Endothelial cell of umbilical vein (primary cell): Measurements from ENCODE around the gene OSBPL10. TPM values are rescaled to one million over a fixed set of nuclear protein-coding genes. Genes with fewer than 3 reads are reported as not detected.

Source experiments
- BruUV-seq: library from RNA; stranded (reverse); fragments of 400-500 nt; replicated peaks from 2 replicates; lab custom pipeline; 2021; lab: Mats Ljungman, UMichigan
- CTCF ChIA-PET: fragments of 300-600, 350-600 bp; sonication (Branson Sonifier 250); formaldehyde crosslinking; loops from one replicate; lab custom pipeline; 2021; ENCODE audit warnings: antibody characterized with exemption, inconsistent platforms; lab: Charles Lee
- POLR2A ChIA-PET: fragments of 300-600, 350-600 bp; sonication (Branson Sonifier 250); formaldehyde crosslinking; loops from one replicate; lab custom pipeline; 2021; ENCODE audit warnings: antibody characterized with exemption, inconsistent platforms; lab: Charles Lee
- DNase-seq: peaks from one replicate; pipeline ENCODE4 v3.0.0-alpha.2; 2011; ENCODE audit warnings: low read depth, low spot score
- FAIRE-seq: peaks from 2 replicates; lab custom pipeline; 2011; peaks lifted over from hg19 to GRCh38; lab: Jason Lieb, UNC
- H2AFZ ChIP-seq: 2 replicates; pipeline ENCODE4 v1.6.0; 2012; ENCODE audit warnings: low read depth, low read length, control low read depth, inconsistent platforms
- H3K27ac ChIP-seq: 2 replicates; pipeline ENCODE4 v1.5.1; 2011; ENCODE audit warnings: low read depth, mild to moderate bottlenecking, control low read depth, low read length, moderate library complexity; ENCODE audit not compliant: insufficient read depth
- H3K27me3 ChIP-seq, 2 experiments: 2 replicates each; pipeline versions ENCODE4 v1.6.0 to v1.6.1; 2011; ENCODE audit warnings: low read length in 2 of 2, mixed read lengths in 1 of 2; ENCODE audit not compliant: control insufficient read depth in 2 of 2, insufficient read depth in 2 of 2
- H3K36me3 ChIP-seq, 2 experiments: 2 replicates in 1 of 2; 3 replicates in 1 of 2; pipeline ENCODE4 v1.5.1; 2011; ENCODE audit warnings: low read length in 2 of 2, mild to moderate bottlenecking in 1 of 2, moderate library complexity in 1 of 2; ENCODE audit not compliant: control insufficient read depth in 2 of 2, insufficient read depth in 2 of 2; ENCODE audit errors: extremely low read depth in 1 of 2
- H3K4me1 ChIP-seq: 3 replicates; pipeline ENCODE4 v1.5.1; 2011; ENCODE audit warnings: mild to moderate bottlenecking, low read length; ENCODE audit not compliant: control insufficient read depth, insufficient read depth; ENCODE audit errors: extremely low read depth
- H3K4me2 ChIP-seq: 2 replicates; pipeline ENCODE4 v1.6.1; 2011; ENCODE audit warnings: low read length, control low read depth, mixed read lengths; ENCODE audit not compliant: insufficient read depth
- H3K4me3 ChIP-seq, 3 experiments: fragments of 200-600 bp in 1 of 3; sonication (generic), shearing (Covaris generic) in 1 of 3; replicated peaks in 1 of 3; 2 replicates each; pipeline ENCODE4 v1.5.1; 2011 to 2016; ENCODE audit warnings: control low read depth in 3 of 3, low read length in 3 of 3, mild to moderate bottlenecking in 2 of 3, inconsistent platforms in 1 of 3, low read depth in 1 of 3, moderate library complexity in 1 of 3; ENCODE audit not compliant: insufficient read depth in 1 of 3
- H3K79me2 ChIP-seq: 2 replicates; pipeline ENCODE4 v1.6.0; 2012; ENCODE audit warnings: low read length, inconsistent platforms; ENCODE audit not compliant: control insufficient read depth, insufficient read depth
- H3K9ac ChIP-seq: replicated peaks from 2 replicates; pipeline ENCODE3; 2011; ENCODE audit warnings: low read length, control low read depth; ENCODE audit not compliant: insufficient read depth; ENCODE audit errors: extremely low read depth
- H3K9me1 ChIP-seq: replicated peaks from 3 replicates; pipeline ENCODE4 v1.6.0; 2011; ENCODE audit warnings: mild to moderate bottlenecking, low read length; ENCODE audit not compliant: control insufficient read depth, insufficient read depth; ENCODE audit errors: extremely low read depth
- H3K9me3 ChIP-seq: replicated peaks from 2 replicates; pipeline ENCODE4 v1.5.1; 2012; ENCODE audit warnings: low read length, inconsistent platforms; ENCODE audit not compliant: control insufficient read depth, insufficient read depth
- H4K20me1 ChIP-seq: replicated peaks from 2 replicates; pipeline ENCODE3; 2011; ENCODE audit warnings: mild to moderate bottlenecking, low read length; ENCODE audit not compliant: control insufficient read depth, insufficient read depth; ENCODE audit errors: extremely low read depth
- EZH2 ChIP-seq: IDR thresholded peaks from 2 replicates; pipeline ENCODE4 v1.6.1; 2012; ENCODE audit warnings: borderline replicate concordance, low read depth, mild to moderate bottlenecking, moderate library complexity, low read length, inconsistent platforms; ENCODE audit not compliant: severe bottlenecking
- FOS ChIP-seq: IDR thresholded peaks from 2 replicates; pipeline ENCODE4 v1.6.1; 2011; ENCODE audit warnings: mild to moderate bottlenecking, low read length, moderate library complexity, borderline replicate concordance; ENCODE audit not compliant: insufficient read depth
- GATA2 ChIP-seq: IDR thresholded peaks from 2 replicates; pipeline ENCODE4 v1.7.0; 2011; ENCODE audit warnings: low read depth, mild to moderate bottlenecking, moderate library complexity, mixed read lengths, low read length; ENCODE audit not compliant: insufficient read length, insufficient read depth
- JUN ChIP-seq: IDR thresholded peaks from 2 replicates; pipeline ENCODE4 v1.6.1; 2011; ENCODE audit warnings: borderline replicate concordance, low read depth; ENCODE audit not compliant: insufficient read length, insufficient read depth
- MYC ChIP-seq: IDR thresholded peaks from one replicate; pipeline ENCODE4 v1.6.1; 2011; ENCODE audit warnings: mild to moderate bottlenecking, low read depth, low read length
- POLR2A ChIP-seq: IDR thresholded peaks from 2 replicates; pipeline ENCODE4 v1.6.1; 2012; ENCODE audit warnings: low read depth, mild to moderate bottlenecking, control low read depth, low read length
- POLR2AphosphoS5 ChIP-seq: IDR thresholded peaks from 2 replicates; pipeline ENCODE4 v1.6.1; 2012; ENCODE audit warnings: low read depth, mild to moderate bottlenecking, control low read depth, low read length, moderate library complexity; ENCODE audit not compliant: insufficient read depth
- dilution Hi-C: fragments of 300-500 bp; cut with MboI; formaldehyde crosslinking; loops from one replicate; pipeline ENCODE4 v1.15.0; 2019; ENCODE audit warnings: low sequenced_read_pairs; ENCODE audit not compliant: extremely low pct_ligation_motif_present
- intact Hi-C: fragments of 100-400 bp; cut with micrococcal nuclease; formaldehyde crosslinking; loops from one replicate; pipeline ENCODE4 v1.10.0; 2022
- polyA plus RNA-seq, 4 experiments: library from polyadenylated mRNA; depleted of rRNA in 3 of 4; stranded (reverse) in 3 of 4; unstranded in 1 of 4; fragments of >200 nt; gene quantifications; 2 replicates each; pipeline versions ENCODE4 v1.2.1 to v1.2.3, GENCODE V29; 2011 to 2012; ENCODE audit warnings: missing spikeins in 1 of 4
- total RNA-seq: library from RNA; stranded (reverse); gene quantifications from 2 replicates; pipeline ENCODE4 v1.2.3, GENCODE V29; 2021
- TF ChIP-seq, protein P1 (sequence below): IDR thresholded peaks from 2 replicates; pipeline ENCODE4 v1.6.1; 2011; ENCODE audit not compliant: insufficient read depth, insufficient read length
- TF ChIP-seq, protein P2 (sequence below), 2 donors: IDR thresholded peaks; 1 replicate in 1 of 2; 2 replicates in 1 of 2; pipeline ENCODE4 v1.5.1; 2011; ENCODE audit warnings: low read length in 2 of 2, mild to moderate bottlenecking in 2 of 2, moderate library complexity in 2 of 2, control low read depth in 1 of 2, inconsistent platforms in 1 of 2, low read depth in 1 of 2; ENCODE audit not compliant: insufficient read depth in 1 of 2; ENCODE audit errors: extremely low read depth in 1 of 2

The OSBPL10 gene
- total and polyA plus RNA-seq, 2 donors (not counting 3 experiments of a cell fraction or from before 2014, with no cell fraction given): 10.8 to 47.6 TPM

DNA sequence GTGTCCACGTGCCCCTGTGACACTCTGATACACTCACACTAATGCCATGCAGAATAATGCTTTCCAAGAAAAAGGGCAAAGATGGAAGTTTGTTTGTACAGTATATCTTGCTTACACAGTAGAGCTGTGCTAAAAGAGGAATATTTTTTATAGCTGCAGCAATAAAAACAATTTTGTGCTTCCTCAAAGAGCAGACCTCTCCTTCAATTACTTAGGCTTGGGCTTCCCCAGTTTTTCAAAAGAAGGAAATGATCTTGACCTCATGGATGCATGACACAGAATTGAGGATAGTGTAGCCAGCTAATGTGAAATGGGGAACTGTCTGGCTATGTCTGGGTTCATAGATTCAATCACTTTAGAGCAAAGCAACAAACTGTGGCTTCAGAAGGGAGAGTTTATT is 310.9 kb downstream of the OSBPL10 start:
- dilution Hi-C loops (no loop called here), intact Hi-C loops (no loop called here)
- Histone ChIP-seq H3K9me3 (no peaks in the 10 kb centered on the region), H3K9me1 (no peaks in the 10 kb centered on the region), H3K4me2 (no peak overlapping the region), H3K27me3 (no peaks in the 10 kb centered on the region), H4K20me1 (no peaks in the 10 kb centered on the region), H2AFZ (no peak overlapping the region), H3K36me3 (no peaks in the 10 kb centered on the region), H3K27ac (no peak overlapping the region), H3K79me2 (no peaks in the 10 kb centered on the region), H3K4me3 (no peak overlapping the region), H3K9ac (no peak overlapping the region), H3K4me1 (peaks cover 16% of the 10 kb centered on the region)
- ChIA-PET POLR2A (no interaction called here), CTCF (interaction anchor here (0.7 to 2.0 kb wide), 4 partner anchors 10 to 59 kb away, joined by 3 to 4 read pairs (median 3); no protein-coding TSS in a partner anchor)
- TF ChIP-seq FOS: peak; percentile 37
- TF ChIP-seq JUN: no peak
- FAIRE-seq (peak; percentile 92), DNase-seq (peak; percentile 91)
- BruUV-seq: no TSS peak

GRCh38 chr3:31668242-31668641 is 312.8 kb downstream of the OSBPL10 start:
- H3K9me3 ChIP-seq: no peaks in the 10 kb centered on the region
- no peak overlapping the region for H2AFZ ChIP-seq
- no peak for FAIRE-seq
- no peaks in the 10 kb centered on the region for H3K9me1 ChIP-seq
- no peaks in the 10 kb centered on the region for H4K20me1 ChIP-seq
- no peaks in the 10 kb centered on the region for H3K36me3 ChIP-seq
- TF ChIP-seq, protein P1, sequence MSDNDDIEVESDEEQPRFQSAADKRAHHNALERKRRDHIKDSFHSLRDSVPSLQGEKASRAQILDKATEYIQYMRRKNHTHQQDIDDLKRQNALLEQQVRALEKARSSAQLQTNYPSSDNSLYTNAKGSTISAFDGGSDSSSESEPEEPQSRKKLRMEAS: no peak
- TF ChIP-seq MYC: no peak
- TF ChIP-seq POLR2A: no peak
- no peak for TF ChIP-seq POLR2AphosphoS5
- no peak for TF ChIP-seq GATA2
- TF ChIP-seq, protein P2, sequence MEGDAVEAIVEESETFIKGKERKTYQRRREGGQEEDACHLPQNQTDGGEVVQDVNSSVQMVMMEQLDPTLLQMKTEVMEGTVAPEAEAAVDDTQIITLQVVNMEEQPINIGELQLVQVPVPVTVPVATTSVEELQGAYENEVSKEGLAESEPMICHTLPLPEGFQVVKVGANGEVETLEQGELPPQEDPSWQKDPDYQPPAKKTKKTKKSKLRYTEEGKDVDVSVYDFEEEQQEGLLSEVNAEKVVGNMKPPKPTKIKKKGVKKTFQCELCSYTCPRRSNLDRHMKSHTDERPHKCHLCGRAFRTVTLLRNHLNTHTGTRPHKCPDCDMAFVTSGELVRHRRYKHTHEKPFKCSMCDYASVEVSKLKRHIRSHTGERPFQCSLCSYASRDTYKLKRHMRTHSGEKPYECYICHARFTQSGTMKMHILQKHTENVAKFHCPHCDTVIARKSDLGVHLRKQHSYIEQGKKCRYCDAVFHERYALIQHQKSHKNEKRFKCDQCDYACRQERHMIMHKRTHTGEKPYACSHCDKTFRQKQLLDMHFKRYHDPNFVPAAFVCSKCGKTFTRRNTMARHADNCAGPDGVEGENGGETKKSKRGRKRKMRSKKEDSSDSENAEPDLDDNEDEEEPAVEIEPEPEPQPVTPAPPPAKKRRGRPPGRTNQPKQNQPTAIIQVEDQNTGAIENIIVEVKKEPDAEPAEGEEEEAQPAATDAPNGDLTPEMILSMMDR (IDR thresholded peaks at IDR 0.05; ENCODE audit: extremely low read depth in 1 of 2, insufficient read depth in 1 of 2, low read depth in 1 of 2, low read length in 2 of 2): no peak
- no peak for TF ChIP-seq JUN
- no peak for TF ChIP-seq FOS
- TF ChIP-seq EZH2: no peak
- no peak overlapping the region for H3K4me3 ChIP-seq
- BruUV-seq: no TSS peak
- H3K79me2 ChIP-seq: no peaks in the 10 kb centered on the region
- POLR2A ChIA-PET: no interaction called here
- H3K4me2 ChIP-seq: no peak overlapping the region
- dilution Hi-C loops (no loop called here), intact Hi-C loops (no loop called here)
- H3K4me1 ChIP-seq: peaks cover 16% of the 10 kb centered on the region
- no peak for DNase-seq
- CTCF ChIA-PET: no interaction called here
- no peak overlapping the region for H3K27ac ChIP-seq
- no peaks in the 10 kb centered on the region for H3K27me3 ChIP-seq
- H3K9ac ChIP-seq: no peak overlapping the region
